GM19395 (cell line): ENCODE data around the gene DNAAF3.

Experiments
- ATAC-seq: cut with Tn5 transposase; IDR thresholded peaks from one replicate; pipeline ENCODE4 v1.9.1; 2021; ENCODE audit warnings: mild to moderate bottlenecking, moderate library complexity; ENCODE audit not compliant: unreplicated experiment

Gene DNAAF3

DNA sequence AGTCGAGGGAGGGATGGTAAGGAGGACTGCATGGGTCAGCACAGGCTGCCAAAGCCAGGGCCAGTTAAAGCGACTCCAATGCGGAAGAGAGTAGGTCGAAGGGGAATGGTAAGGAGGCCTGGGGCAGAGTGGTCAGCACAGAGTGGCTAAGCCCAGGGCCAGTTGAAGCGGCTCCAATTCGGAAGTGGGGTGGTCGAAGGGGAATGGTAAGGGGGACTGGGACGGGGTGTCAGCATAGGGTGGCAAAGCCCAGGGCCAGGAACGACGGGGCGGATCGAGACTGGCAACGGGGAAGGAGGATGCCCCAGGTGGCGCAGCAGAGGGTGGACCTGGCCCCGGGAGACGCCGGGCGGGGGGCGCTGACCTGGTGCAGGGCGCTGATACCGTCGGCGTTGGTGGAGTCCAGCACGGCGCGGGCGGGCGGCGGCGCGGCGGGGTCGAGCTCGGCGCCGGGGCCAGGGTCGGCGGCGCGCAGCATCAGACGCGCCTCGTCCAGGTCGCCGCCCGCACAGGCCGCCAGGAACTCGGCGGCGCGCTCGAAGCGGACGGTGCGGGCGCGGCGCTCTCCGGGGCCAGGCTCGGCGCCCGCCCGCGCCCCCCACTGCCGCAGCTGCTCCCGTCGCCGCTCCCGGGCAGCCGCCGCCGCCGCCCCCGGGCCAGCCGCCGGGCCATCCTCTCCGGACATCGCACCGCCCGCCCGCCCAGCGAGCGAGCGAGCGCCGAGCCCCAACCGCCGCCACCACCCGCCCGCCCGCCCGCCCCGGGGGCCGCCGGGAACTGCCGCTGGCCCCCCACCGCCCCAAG, 49.4 kb downstream of the DNAAF3 start, which contains the start of gene PPP1R12C:
PPP1R12C (minus strand) TSS at position 779 of the 804 bp plus-strand sequence; CDS start at position 685, 94 bp downstream.
- ATAC-seq = no peak

DNA sequence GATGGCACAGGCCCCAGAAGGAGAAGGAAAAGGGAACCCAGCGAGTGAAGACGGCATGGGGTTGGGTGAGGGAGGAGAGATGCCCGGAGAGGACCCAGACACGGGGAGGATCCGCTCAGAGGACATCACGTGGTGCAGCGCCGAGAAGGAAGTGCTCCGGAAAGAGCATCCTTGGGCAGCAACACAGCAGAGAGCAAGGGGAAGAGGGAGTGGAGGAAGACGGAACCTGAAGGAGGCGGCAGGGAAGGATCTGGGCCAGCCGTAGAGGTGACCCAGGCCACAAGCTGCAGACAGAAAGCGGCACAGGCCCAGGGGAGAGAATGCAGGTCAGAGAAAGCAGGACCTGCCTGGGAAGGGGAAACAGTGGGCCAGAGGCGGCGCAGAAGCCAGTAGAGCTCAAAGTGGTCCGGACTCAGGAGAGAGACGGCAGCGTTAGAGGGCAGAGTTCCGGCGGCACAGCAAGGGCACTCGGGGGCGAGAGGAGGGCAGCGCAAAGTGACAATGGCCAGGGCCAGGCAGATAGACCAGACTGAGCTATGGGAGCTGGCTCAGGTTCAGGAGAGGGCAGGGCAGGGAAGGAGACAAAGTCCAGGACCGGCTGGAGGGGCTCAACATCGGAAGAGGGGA, 50.1 kb downstream of the DNAAF3 start:
- ATAC-seq = no peak

DNA sequence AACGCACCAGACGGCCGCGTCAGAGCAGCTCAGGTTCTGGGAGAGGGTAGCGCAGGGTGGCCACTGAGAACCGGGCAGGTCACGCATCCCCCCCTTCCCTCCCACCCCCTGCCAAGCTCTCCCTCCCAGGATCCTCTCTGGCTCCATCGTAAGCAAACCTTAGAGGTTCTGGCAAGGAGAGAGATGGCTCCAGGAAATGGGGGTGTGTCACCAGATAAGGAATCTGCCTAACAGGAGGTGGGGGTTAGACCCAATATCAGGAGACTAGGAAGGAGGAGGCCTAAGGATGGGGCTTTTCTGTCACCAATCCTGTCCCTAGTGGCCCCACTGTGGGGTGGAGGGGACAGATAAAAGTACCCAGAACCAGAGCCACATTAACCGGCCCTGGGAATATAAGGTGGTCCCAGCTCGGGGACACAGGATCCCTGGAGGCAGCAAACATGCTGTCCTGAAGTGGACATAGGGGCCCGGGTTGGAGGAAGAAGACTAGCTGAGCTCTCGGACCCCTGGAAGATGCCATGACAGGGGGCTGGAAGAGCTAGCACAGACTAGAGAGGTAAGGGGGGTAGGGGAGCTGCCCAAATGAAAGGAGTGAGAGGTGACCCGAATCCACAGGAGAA, 50.9 kb downstream of the DNAAF3 start:
- no peak for ATAC-seq

DNA sequence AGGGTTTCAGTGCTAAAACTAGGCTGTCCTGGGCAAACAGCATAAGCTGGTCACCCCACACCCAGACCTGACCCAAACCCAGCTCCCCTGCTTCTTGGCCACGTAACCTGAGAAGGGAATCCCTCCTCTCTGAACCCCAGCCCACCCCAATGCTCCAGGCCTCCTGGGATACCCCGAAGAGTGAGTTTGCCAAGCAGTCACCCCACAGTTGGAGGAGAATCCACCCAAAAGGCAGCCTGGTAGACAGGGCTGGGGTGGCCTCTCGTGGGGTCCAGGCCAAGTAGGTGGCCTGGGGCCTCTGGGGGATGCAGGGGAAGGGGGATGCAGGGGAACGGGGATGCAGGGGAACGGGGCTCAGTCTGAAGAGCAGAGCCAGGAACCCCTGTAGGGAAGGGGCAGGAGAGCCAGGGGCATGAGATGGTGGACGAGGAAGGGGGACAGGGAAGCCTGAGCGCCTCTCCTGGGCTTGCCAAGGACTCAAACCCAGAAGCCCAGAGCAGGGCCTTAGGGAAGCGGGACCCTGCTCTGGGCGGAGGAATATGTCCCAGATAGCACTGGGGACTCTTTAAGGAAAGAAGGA, 51.8 kb downstream of the DNAAF3 start:
- no peak for ATAC-seq

DNA sequence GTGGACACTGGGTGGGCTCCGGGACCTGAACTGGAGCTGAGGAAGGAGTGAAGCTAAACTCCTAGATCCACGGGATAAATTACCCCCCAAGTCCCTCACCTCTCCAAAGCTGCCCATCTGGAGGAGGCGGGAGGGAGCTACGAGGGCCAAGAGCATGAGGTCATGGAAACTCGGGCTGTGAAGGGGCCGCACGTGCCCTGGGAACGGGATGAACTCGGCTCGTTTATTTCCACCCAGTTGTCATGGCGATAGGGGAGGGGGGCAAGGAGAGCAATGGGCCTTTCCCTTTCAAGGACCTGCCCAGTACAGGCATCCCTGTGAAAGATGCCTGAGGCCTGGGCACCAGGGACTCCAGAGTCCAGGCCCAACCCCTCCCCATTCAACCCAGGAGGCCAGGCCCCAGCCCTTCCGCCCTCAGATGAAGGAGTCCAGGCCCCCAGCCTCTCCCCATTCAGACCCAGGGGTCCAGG, 52.8 kb downstream of the DNAAF3 start:
- no peak for ATAC-seq

DNA sequence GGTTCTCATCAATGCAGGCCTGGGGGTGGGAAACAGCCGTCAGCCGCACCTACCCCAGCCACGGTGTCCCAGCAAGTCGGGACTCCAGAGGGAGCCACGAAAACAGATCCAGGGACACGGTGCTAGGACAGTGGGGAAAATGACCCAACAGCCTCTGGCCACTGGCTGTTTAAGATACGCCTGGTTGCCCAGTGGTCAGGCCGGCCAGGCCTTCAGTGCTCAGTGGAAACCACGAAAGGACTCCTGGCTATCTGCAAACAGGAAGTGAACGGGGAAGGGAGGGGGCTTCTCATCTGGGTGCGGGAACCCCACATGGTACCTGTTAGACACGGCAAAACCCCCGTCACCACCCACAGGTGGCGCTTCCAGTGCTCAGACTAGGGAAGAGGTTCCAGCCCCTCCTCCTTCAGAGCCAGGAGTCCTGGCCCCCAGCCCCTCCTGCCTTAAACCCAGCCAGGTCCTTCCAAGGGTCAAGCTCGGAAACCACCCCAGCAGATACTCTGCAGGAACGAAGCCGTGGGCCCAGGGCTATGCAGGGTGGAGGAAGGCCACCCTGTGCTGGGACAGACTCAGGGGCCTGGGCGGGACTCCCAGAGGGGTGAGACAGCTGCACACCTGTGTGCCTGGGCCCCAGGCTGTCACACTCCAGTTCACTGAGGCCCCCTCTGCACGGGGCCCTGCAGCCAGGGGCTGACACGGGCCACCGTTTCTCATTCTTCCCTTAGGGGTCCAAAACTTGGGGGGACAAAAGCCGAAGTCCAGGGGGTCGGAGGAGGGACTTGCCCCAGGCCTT, 53.4 kb downstream of the DNAAF3 start:
- ATAC-seq = no peak

DNA sequence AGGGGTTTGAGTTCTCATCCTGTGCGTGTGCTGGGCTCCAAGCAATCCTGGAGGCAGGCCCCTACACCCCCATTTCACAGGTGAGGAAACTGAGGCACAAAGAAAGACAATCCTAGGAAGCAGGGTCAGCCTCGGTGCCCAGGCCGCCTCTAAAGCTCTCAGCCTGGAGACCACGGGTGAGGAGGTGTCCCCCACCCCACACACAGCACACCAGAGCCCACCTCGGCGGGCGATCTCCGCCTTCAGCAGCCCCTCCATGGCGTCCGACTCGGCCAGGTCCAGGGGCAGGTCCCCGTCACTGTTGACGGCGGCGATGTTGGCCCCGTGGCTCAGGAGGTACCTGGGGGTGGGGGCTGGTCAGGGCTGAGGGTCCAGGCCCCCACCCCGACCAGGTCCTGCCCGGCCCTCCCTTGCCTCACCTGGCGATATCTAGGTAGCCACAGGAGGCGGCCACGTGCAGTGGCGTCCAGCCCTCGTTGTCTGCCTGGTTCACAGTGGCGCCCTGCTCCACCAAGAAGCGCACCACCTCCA, 54.1 kb downstream of the DNAAF3 start:
- no peak for ATAC-seq

DNA sequence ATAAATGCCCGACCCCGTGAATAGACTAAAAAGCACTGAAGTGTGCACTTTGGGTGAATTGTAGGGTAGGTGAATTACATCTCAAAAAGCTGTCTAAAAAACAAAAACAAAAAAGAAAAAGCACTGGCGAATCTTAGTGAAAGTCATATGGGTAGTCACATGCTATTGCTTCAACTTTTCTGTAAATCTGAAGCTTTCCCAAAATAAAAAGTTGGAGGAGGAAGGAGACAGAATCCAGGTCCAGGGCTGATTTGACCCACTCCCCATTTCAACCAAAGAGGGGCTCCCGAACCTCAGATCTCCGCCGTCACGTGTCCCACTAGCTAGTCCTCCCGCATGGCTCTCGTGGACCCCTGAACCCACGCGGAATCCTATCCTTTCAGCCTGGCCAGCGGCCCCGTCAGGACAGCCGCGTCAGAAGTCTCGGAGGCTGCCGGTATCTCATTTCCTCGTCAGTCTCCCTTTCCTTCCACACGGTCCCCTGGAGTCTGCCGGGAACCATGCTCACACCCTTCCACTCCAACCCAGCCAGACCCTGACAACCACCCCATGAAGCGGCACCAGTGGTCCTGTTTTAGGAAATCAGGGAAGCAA, 55.1 kb downstream of the DNAAF3 start:
- ATAC-seq = no peak

DNA sequence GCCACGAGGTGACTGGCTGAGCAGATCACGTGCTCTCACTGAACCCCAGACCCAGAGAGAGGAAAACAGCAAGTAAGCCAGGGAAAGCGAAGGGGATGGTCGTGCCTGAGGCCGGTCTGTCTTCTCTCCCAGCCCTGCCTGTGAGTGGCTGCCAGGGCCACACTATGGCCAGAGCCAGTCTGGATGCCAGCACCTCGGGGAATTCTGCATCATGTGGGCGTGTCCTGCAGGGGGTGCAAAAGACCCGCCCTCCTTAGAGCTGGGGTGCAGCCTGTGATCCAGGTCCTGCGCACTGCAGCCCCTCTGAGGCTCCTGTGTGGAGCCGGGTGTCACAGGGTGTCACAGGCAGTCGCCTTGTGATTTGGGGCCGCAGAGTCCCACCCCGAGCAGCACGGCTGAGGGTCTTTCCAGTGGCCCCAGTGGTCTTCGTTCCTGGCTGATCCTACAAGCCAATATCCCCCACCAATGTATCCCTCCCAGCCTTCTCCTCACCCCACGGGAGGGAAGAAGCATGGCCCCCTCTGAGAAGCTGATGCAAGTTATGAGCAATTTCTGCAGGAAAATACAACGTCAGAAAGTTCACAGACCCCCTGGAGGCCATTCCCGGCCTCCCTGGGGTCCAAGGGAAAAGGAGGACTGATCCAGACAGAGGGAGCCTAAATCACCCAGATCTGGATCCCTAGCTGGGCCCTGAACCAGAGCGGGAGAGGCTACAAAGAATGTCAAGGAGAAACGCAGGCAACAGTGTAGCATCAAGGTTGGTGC, 56.7 kb downstream of the DNAAF3 start:
- no peak for ATAC-seq
